Liver (tissue), 3 donors: Measurements from ENCODE around the gene ZNF664.

Experiments used
- CTCF ChIP-seq: fragments of 150-350 bp; IDR thresholded peaks from 2 replicates; pipeline ENCODE4 v1.5.1; 2017; ENCODE audit warnings: improper control_type of control experiment, low read depth, low read length; ENCODE audit not compliant: missing input control
- RAD21 ChIP-seq, 2 donors: IDR thresholded peaks; 2 replicates each; pipeline ENCODE4 v1.6.1; 2016; ENCODE audit warnings: antibody characterized with exemption in 2 of 2, mild to moderate bottlenecking in 2 of 2
- donor health status: healthy.
- donor health status: healthy.

- TF ChIP-seq CTCF (no peak), RAD21 (IDR thresholded peaks at IDR 0.05) (no peak)
Observed at GRCh38 chr12:123941000-123941399, 32.0 kb upstream of the ZNF664 start.
